ENCODE measurements around the gene RRP15. TPM values are rescaled to one million over a fixed set of nuclear protein-coding genes. Genes with fewer than 3 reads are reported as not detected.

Gene RRP15
- total RNA-seq, 1 donor from 2014 or later, result 26.9 TPM

GRCh38 chr1:218259800-218260199 lies 25.3 kb upstream of the RRP15 start:
- no peaks in the 10 kb centered on the region for H3K36me3 Mint-ChIP-seq (ENCODE audit: low read depth)
- H3K27me3 Mint-ChIP-seq, result peaks cover 4% of the 10 kb centered on the region
- peaks cover 2% of the 10 kb centered on the region for H3K9me3 Mint-ChIP-seq
- H3K4me3 Mint-ChIP-seq, result no peak overlapping the region
- ATAC-seq (ENCODE audit: low read depth) (no peak), DNase-seq (no peak)
- intact Hi-C loops (cut with micrococcal nuclease), result loop anchor here (5.0 kb wide), 1 partner anchor 1553 kb away; no protein-coding TSS in a partner anchor
- ChIA-PET CTCF (interaction anchor here (1.8 kb wide), 1 partner anchor 1553 kb away, joined by 5 read pairs; no protein-coding TSS in a partner anchor), POLR2A (no interaction called here)
- no peak overlapping the region for H3K27ac Mint-ChIP-seq
- H3K4me1 Mint-ChIP-seq, result no peaks in the 10 kb centered on the region
- no peak for TF ChIP-seq CTCF (IDR thresholded peaks at IDR 0.05)

GRCh38 chr1:218262259-218262658 lies 22.8 kb upstream of the RRP15 start:
- peaks cover 2% of the 10 kb centered on the region for H3K9me3 Mint-ChIP-seq
- intact Hi-C loops (cut with micrococcal nuclease), result no loop called here
- H3K27ac Mint-ChIP-seq, result no peak overlapping the region
- no peaks in the 10 kb centered on the region for H3K4me1 Mint-ChIP-seq
- ChIA-PET POLR2A (no interaction called here), CTCF (no interaction called here)
- H3K36me3 Mint-ChIP-seq (ENCODE audit: low read depth), result no peaks in the 10 kb centered on the region
- DNase-seq, result no peak
- no peak overlapping the region for H3K4me3 Mint-ChIP-seq
- H3K27me3 Mint-ChIP-seq, result peaks cover 9% of the 10 kb centered on the region
- TF ChIP-seq CTCF (IDR thresholded peaks at IDR 0.05), result no peak
- ATAC-seq (ENCODE audit: low read depth), result no peak

GRCh38 chr1:218266356-218266755 lies 18.7 kb upstream of the RRP15 start:
- intact Hi-C loops (cut with micrococcal nuclease), result no loop called here
- DNase-seq (no peak), ATAC-seq (ENCODE audit: low read depth) (no peak)
- POLR2A ChIA-PET, result no interaction called here
- H3K9me3 Mint-ChIP-seq, result no peaks in the 10 kb centered on the region
- no peaks in the 10 kb centered on the region for H3K36me3 Mint-ChIP-seq (ENCODE audit: low read depth)
- H3K27me3 Mint-ChIP-seq, result peaks cover 10% of the 10 kb centered on the region
- no peaks in the 10 kb centered on the region for H3K4me1 Mint-ChIP-seq
- H3K27ac Mint-ChIP-seq, result no peak overlapping the region
- CTCF ChIA-PET, result no interaction called here
- no peak for TF ChIP-seq CTCF (IDR thresholded peaks at IDR 0.05)
- no peak overlapping the region for H3K4me3 Mint-ChIP-seq

GRCh38 chr1:218272366-218272765 lies 12.7 kb upstream of the RRP15 start:
- no peak for TF ChIP-seq CTCF (IDR thresholded peaks at IDR 0.05)
- H3K4me1 Mint-ChIP-seq, result no peaks in the 10 kb centered on the region
- H3K9me3 Mint-ChIP-seq, result no peaks in the 10 kb centered on the region
- DNase-seq (no peak), ATAC-seq (ENCODE audit: low read depth) (no peak)
- ChIA-PET POLR2A (no interaction called here), CTCF (no interaction called here)
- no peaks in the 10 kb centered on the region for H3K36me3 Mint-ChIP-seq (ENCODE audit: low read depth)
- H3K4me3 Mint-ChIP-seq, result no peak overlapping the region
- peaks cover 8% of the 10 kb centered on the region for H3K27me3 Mint-ChIP-seq
- intact Hi-C loops (cut with micrococcal nuclease), result no loop called here
- H3K27ac Mint-ChIP-seq, result no peak overlapping the region

- DNase-seq, result no peak
- Mint-ChIP-seq H3K4me3 (no peak overlapping the region), H3K36me3 (ENCODE audit: low read depth) (no peaks in the 10 kb centered on the region), H3K9me3 (no peaks in the 10 kb centered on the region), H3K27me3 (peaks cover 6% of the 10 kb centered on the region), H3K4me1 (no peaks in the 10 kb centered on the region), H3K27ac (no peak overlapping the region)
- intact Hi-C loops (cut with micrococcal nuclease), result no loop called here
- no peak for ATAC-seq (ENCODE audit: low read depth)
- CTCF ChIA-PET, result interaction anchor here (0.7 kb wide), 1 partner anchor 1108 kb away, joined by 3 read pairs; no protein-coding TSS in a partner anchor
- POLR2A ChIA-PET, result no interaction called here
- TF ChIP-seq CTCF (IDR thresholded peaks at IDR 0.05), result no peak
Measured at GRCh38 chr1:218273762-218274479, 11.2 kb upstream of the RRP15 start.
